Panc1 (cell line): ENCODE results near the gene FZD2. TPM values are rescaled to one million over a fixed set of nuclear protein-coding genes. Genes with fewer than 3 reads are reported as not detected.
A peak's percentile ranks its signal among the peaks of the same experiment; 100 is the strongest.

Experiments used
- ATAC-seq: fragments of 200-7000 bp; cut with Tn5 transposase; 2 replicates; pipeline ENCODE4 v1.9.1; 2020; ENCODE audit warnings: mild to moderate bottlenecking, moderate library complexity
- BruUV-seq: library from RNA; stranded (reverse); fragments of 400-500 nt; replicated peaks from 2 replicates; lab custom pipeline; 2021; lab: Mats Ljungman, UMichigan
- CTCF ChIA-PET: fragments of 300-600 bp; sonication (Branson Sonifier 250); formaldehyde crosslinking; loops from one replicate; lab custom pipeline; 2022; ENCODE audit warnings: antibody characterized with exemption; lab: Charles Lee
- POLR2A ChIA-PET: fragments of 300-600 bp; sonication (Branson Sonifier 250); formaldehyde crosslinking; loops from one replicate; lab custom pipeline; 2022; ENCODE audit warnings: antibody characterized with exemption; lab: Charles Lee
- DNase-seq: peaks from one replicate; pipeline ENCODE4 v3.0.0-alpha.2; 2010; ENCODE audit warnings: low read depth, low spot score
- H3K27ac ChIP-seq: 2 replicates; pipeline ENCODE4 v1.5.1; 2011; ENCODE audit warnings: mild to moderate bottlenecking, low read length, inconsistent platforms
- H3K27me3 ChIP-seq: fragments of 200-500 bp; sonication (Bioruptor generic); 2 replicates; pipeline ENCODE4 v1.6.0; 2014; ENCODE audit warnings: low read length, inconsistent platforms; ENCODE audit not compliant: control insufficient read depth, insufficient read depth
- H3K36me3 ChIP-seq: fragments of 200-500 bp; sonication (Bioruptor generic); 2 replicates; pipeline ENCODE4 v1.5.1; 2014; ENCODE audit warnings: inconsistent platforms, mild to moderate bottlenecking, low read length, moderate library complexity; ENCODE audit not compliant: control insufficient read depth, insufficient read depth
- H3K4me1 ChIP-seq: 2 replicates; pipeline ENCODE4 v1.5.1; 2011; ENCODE audit warnings: inconsistent platforms, mild to moderate bottlenecking, low read length, moderate library complexity; ENCODE audit not compliant: control insufficient read depth, insufficient read depth
- H3K4me3 ChIP-seq, 2 experiments: 2 replicates each; pipeline ENCODE4 v1.5.1; 2011 to 2012; ENCODE audit warnings: low read depth in 2 of 2, low read length in 2 of 2, mild to moderate bottlenecking in 2 of 2, inconsistent platforms in 1 of 2, moderate library complexity in 1 of 2
- H3K9me3 ChIP-seq: fragments of 200-500 bp; sonication (Bioruptor generic); 2 replicates; pipeline ENCODE4 v1.5.1; 2014; ENCODE audit warnings: low read depth, mild to moderate bottlenecking, inconsistent platforms, low read length, moderate library complexity; ENCODE audit not compliant: control insufficient read depth, insufficient read depth
- POLR2AphosphoS5 ChIP-seq: IDR thresholded peaks from 2 replicates; pipeline ENCODE4 v1.6.1; 2012; ENCODE audit warnings: mild to moderate bottlenecking, low read depth, low read length, moderate library complexity
- SIN3A ChIP-seq: IDR thresholded peaks from 2 replicates; pipeline ENCODE4 v1.6.1; 2012; ENCODE audit warnings: low read depth, mild to moderate bottlenecking, low read length, moderate library complexity, borderline replicate concordance; ENCODE audit not compliant: insufficient read depth
- TCF7L2 ChIP-seq: IDR thresholded peaks from 2 replicates; pipeline ENCODE4 v1.6.1; 2011; ENCODE audit warnings: mild to moderate bottlenecking, low read depth, low read length, inconsistent platforms
- in situ Hi-C: cut with HindIII; loops from 2 replicates; pipeline ENCODE4 v1.10.0; 2016; ENCODE audit warnings: low sequenced_read_pairs, low pct_unique_long_range_greater_than_20kb
- intact Hi-C: fragments of 100-400 bp; cut with micrococcal nuclease; formaldehyde crosslinking; loops from one replicate; pipeline ENCODE4 v1.10.0; 2022; ENCODE audit not compliant: unreplicated experiment
- total RNA-seq: library from RNA; stranded (reverse); gene quantifications from one replicate; pipeline ENCODE4 v1.2.1, GENCODE V29; 2021; ENCODE audit not compliant: unreplicated experiment
- TF ChIP-seq, protein P1 (sequence below), 2 experiments: IDR thresholded peaks; 2 replicates each; pipeline ENCODE4 v1.6.1; 2011 to 2012; ENCODE audit warnings: low read depth in 2 of 2, control low read depth in 1 of 2, low read length in 1 of 2, mild to moderate bottlenecking in 1 of 2, moderate library complexity in 1 of 2; ENCODE audit not compliant: insufficient read depth in 1 of 2
- TF ChIP-seq, protein P2 (sequence below): fragments of 450-650 bp; IDR thresholded peaks from 2 replicates; pipeline ENCODE4 v1.5.1; 2017; ENCODE audit warnings: mild to moderate bottlenecking

Gene FZD2
- total RNA-seq, 1 experiment from 2014 or later = 35.4 TPM

DNA sequence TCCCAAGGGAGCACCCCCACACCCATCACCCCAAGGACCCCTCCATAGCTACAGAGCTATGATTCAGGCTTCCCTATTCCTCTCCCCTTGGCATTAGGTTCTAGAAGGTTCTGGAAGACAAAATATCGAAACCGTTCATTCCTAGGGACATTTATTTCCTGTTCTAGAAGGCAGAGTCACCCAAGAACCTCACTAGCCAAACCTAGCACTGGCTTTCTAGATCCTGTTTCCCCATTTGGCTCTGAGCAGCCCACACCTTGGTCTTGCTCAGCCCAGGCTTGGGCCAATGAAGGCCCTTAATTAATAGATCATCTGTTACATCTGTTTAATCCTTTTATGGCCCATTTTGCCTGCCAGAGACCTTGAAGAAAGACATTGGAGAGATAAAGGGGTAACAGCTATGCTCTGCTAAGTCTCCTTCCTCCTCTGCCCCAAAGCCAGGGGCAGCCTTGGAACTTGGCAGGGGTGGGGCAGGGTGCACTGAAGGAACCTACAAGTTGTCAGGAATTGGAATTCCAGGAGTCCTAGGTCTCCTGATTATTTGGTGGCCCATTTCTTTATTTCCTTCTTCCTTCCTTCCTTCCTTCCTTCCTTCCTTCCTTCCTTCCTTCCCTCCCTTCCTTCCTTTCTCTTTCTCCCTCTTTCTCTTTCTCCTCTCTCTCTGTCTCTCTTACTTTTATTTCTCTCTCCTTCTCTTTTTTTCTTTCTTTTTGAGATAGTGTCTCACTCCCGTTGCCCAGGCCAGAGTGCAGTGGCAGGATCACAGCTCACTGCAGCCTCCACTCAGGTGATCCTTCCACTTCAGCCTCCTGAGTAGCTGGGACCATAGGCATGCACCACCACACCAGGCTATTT, 8.7 kb upstream of the FZD2 start:
- CTCF ChIA-PET = no interaction called here
- Histone ChIP-seq H3K9me3 (no peaks in the 10 kb centered on the region), H3K36me3 (no peaks in the 10 kb centered on the region), H3K4me3 (no peak overlapping the region), H3K27me3 (no peaks in the 10 kb centered on the region), H3K4me1 (peaks cover 27% of the 10 kb centered on the region), H3K27ac (peak overlapping the region; percentile 56)
- no peak for ATAC-seq
- no TSS peak for BruUV-seq
- DNase-seq = no peak
- POLR2A ChIA-PET = no interaction called here
- in situ Hi-C loops = no loop called here
- TF ChIP-seq POLR2AphosphoS5 (no peak), SIN3A (no peak), TCF7L2 (no peak)
- TF ChIP-seq, protein P1, sequence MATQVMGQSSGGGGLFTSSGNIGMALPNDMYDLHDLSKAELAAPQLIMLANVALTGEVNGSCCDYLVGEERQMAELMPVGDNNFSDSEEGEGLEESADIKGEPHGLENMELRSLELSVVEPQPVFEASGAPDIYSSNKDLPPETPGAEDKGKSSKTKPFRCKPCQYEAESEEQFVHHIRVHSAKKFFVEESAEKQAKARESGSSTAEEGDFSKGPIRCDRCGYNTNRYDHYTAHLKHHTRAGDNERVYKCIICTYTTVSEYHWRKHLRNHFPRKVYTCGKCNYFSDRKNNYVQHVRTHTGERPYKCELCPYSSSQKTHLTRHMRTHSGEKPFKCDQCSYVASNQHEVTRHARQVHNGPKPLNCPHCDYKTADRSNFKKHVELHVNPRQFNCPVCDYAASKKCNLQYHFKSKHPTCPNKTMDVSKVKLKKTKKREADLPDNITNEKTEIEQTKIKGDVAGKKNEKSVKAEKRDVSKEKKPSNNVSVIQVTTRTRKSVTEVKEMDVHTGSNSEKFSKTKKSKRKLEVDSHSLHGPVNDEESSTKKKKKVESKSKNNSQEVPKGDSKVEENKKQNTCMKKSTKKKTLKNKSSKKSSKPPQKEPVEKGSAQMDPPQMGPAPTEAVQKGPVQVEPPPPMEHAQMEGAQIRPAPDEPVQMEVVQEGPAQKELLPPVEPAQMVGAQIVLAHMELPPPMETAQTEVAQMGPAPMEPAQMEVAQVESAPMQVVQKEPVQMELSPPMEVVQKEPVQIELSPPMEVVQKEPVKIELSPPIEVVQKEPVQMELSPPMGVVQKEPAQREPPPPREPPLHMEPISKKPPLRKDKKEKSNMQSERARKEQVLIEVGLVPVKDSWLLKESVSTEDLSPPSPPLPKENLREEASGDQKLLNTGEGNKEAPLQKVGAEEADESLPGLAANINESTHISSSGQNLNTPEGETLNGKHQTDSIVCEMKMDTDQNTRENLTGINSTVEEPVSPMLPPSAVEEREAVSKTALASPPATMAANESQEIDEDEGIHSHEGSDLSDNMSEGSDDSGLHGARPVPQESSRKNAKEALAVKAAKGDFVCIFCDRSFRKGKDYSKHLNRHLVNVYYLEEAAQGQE (IDR thresholded peaks at IDR 0.05; ENCODE audit: insufficient read depth in 1 of 2, low read depth in 2 of 2, low read length in 1 of 2) = no peak
- TF ChIP-seq, protein P2, sequence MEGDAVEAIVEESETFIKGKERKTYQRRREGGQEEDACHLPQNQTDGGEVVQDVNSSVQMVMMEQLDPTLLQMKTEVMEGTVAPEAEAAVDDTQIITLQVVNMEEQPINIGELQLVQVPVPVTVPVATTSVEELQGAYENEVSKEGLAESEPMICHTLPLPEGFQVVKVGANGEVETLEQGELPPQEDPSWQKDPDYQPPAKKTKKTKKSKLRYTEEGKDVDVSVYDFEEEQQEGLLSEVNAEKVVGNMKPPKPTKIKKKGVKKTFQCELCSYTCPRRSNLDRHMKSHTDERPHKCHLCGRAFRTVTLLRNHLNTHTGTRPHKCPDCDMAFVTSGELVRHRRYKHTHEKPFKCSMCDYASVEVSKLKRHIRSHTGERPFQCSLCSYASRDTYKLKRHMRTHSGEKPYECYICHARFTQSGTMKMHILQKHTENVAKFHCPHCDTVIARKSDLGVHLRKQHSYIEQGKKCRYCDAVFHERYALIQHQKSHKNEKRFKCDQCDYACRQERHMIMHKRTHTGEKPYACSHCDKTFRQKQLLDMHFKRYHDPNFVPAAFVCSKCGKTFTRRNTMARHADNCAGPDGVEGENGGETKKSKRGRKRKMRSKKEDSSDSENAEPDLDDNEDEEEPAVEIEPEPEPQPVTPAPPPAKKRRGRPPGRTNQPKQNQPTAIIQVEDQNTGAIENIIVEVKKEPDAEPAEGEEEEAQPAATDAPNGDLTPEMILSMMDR = no peak
- intact Hi-C loops = no loop called here

DNA sequence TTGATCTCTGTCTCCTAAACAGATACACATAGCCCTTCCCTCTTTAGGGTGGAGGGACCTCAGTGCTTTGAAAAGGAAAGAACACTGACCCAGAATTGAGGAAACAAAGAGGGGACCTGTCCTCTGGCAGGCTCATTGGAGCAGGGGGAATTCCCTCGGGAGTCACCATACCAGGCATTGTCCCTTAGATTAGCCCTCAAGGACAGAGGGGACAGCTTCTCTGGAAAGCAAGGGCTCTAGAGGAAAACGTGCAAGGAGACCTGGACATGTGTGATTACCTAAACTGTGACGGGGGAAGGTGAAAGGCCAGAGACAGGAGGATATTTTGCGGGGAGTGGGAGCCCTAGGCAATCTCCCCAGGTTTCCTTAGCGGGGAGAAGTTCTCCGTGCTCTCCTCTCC, 7.6 kb upstream of the FZD2 start:
- DNase-seq (no peak), ATAC-seq (no peak)
- H3K27ac ChIP-seq = peak overlapping the region; percentile 56; the same call in 1 of the 2 replicates
- ChIA-PET POLR2A (no interaction called here), CTCF (no interaction called here)
- no peak overlapping the region for H3K4me3 ChIP-seq
- H3K9me3 ChIP-seq = no peaks in the 10 kb centered on the region
- intact Hi-C loops = no loop called here
- no peaks in the 10 kb centered on the region for H3K36me3 ChIP-seq
- no peak for TF ChIP-seq SIN3A
- TF ChIP-seq, protein P1 (IDR thresholded peaks at IDR 0.05; ENCODE audit: insufficient read depth in 1 of 2, low read depth in 2 of 2, low read length in 1 of 2) = no peak
- no peak for TF ChIP-seq TCF7L2
- TF ChIP-seq, protein P2 = no peak
- TF ChIP-seq POLR2AphosphoS5 = no peak
- no TSS peak for BruUV-seq
- peaks cover 16% of the 10 kb centered on the region for H3K4me1 ChIP-seq
- in situ Hi-C loops = no loop called here
- H3K27me3 ChIP-seq = no peaks in the 10 kb centered on the region
